Parathyroid adenoma (tissue), 2 donors: Measurements from ENCODE around the gene PRDM2.

Experiments used
- H2AFZ ChIP-seq: fragments of 300-600 bp; sonication (generic); one replicate; pipeline ENCODE4 v1.7.0; 2017; ENCODE audit warnings: antibody characterized with exemption, mild to moderate bottlenecking
- H3K27ac ChIP-seq: fragments of 300-600 bp; sonication (generic); one replicate; pipeline ENCODE4 v1.7.0; 2017
- H3K27me3 ChIP-seq: fragments of 300-600 bp; sonication (generic); one replicate; pipeline ENCODE4 v1.7.0; 2017; ENCODE audit warnings: low read length; ENCODE audit not compliant: control insufficient read depth, insufficient read depth
- H3K36me3 ChIP-seq: fragments of 300-600 bp; sonication (generic); one replicate; pipeline ENCODE4 v1.7.0; 2017; ENCODE audit warnings: low read length; ENCODE audit not compliant: control insufficient read depth, insufficient read depth
- H3K4me1 ChIP-seq: fragments of 300-600 bp; sonication (generic); one replicate; pipeline ENCODE4 v1.7.0; 2017; ENCODE audit warnings: control low read depth
- H3K4me2 ChIP-seq: fragments of 300-600 bp; sonication (generic); one replicate; pipeline ENCODE4 v1.7.0; 2017; ENCODE audit warnings: low read length
- H3K4me3 ChIP-seq: fragments of 300-600 bp; sonication (generic); one replicate; pipeline ENCODE4 v1.7.0; 2017; ENCODE audit warnings: low read depth, low read length
- H3K79me2 ChIP-seq: fragments of 300-600 bp; sonication (generic); one replicate; pipeline ENCODE4 v1.7.0; 2017; ENCODE audit warnings: control low read depth
- H3K9ac ChIP-seq: fragments of 300-600 bp; sonication (generic); one replicate; pipeline ENCODE4 v1.7.0; 2017; ENCODE audit warnings: mild to moderate bottlenecking
- H3K9me3 ChIP-seq: fragments of 300-600 bp; sonication (generic); one replicate; pipeline ENCODE4 v1.7.0; 2017; ENCODE audit warnings: low read length; ENCODE audit not compliant: control insufficient read depth
- TF ChIP-seq, protein P1 (sequence below): fragments of 300-600 bp; sonication (generic); IDR thresholded peaks from one replicate; pipeline ENCODE4 v1.7.0; 2017; ENCODE audit warnings: antibody characterized with exemption, mild to moderate bottlenecking
- donor health status: primary hyperparathyroidism.

PRDM2 gene

DNA sequence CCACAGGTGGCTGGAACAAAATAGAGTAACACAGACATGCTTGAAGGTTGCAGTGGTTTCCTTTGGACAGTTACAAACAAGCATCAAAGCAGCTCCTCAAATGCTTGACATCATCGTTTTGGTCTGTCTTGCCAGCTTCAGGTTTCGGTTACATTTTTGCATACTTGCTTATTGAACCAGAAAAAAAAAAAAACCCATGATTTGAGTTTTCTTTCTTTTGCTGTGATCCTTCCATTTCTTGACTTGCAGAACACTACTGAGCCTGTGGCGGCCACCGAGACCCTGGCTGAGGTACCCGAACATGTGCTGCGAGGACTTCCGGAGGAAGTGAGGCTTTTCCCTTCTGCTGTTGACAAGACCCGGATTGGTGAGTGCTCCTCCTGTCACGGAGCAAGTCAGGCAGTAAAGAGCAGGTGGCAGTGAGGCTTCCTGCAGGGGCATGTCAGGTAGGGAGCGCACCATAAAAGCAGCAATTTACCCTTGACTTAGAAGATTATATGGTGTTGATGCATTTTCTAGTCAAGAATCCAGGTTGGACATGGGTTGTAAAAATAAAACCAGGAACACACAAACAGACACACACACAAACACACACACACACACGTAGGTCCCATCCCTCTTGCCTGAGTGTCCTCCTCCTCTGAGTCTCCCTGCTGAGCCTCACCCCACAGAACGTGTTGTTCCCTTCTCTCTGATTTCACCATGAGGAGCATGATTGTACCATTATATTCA is 30.9 kb downstream of the PRDM2 start:
- Histone ChIP-seq H3K9me3 (no peaks in the 10 kb centered on the region), H3K36me3 (no peaks in the 10 kb centered on the region), H2AFZ (peak overlapping the region; percentile 80), H3K27ac (peak overlapping the region; percentile 56), H3K79me2 (peaks cover 2% of the 10 kb centered on the region), H3K9ac (no peak overlapping the region), H3K27me3 (no peaks in the 10 kb centered on the region), H3K4me1 (peaks cover 10% of the 10 kb centered on the region), H3K4me2 (peak overlapping the region; percentile 20), H3K4me3 (peak overlapping the region; percentile 15)
- TF ChIP-seq, protein P1, sequence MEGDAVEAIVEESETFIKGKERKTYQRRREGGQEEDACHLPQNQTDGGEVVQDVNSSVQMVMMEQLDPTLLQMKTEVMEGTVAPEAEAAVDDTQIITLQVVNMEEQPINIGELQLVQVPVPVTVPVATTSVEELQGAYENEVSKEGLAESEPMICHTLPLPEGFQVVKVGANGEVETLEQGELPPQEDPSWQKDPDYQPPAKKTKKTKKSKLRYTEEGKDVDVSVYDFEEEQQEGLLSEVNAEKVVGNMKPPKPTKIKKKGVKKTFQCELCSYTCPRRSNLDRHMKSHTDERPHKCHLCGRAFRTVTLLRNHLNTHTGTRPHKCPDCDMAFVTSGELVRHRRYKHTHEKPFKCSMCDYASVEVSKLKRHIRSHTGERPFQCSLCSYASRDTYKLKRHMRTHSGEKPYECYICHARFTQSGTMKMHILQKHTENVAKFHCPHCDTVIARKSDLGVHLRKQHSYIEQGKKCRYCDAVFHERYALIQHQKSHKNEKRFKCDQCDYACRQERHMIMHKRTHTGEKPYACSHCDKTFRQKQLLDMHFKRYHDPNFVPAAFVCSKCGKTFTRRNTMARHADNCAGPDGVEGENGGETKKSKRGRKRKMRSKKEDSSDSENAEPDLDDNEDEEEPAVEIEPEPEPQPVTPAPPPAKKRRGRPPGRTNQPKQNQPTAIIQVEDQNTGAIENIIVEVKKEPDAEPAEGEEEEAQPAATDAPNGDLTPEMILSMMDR: no peak

DNA sequence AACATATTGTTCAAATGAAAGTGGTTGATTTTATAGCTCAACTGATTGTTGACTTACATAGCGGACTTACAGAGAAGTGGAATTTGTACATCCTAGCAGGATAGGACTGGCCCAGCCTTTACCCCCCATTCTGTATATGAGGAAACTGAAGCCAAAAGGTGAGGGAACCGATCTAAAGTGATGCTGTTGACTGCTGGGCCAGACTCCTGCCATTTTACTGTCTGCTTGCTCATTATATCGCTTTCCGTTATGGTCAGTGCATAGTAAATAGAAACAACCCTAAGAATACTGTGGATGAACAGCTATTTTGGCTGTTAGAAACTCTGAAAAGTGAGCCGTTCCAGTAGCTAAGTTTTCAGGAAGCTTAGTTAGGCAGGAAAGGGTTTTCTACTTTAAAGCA is 31.9 kb downstream of the PRDM2 start:
- Histone ChIP-seq H3K79me2 (no peaks in the 10 kb centered on the region), H3K27me3 (no peaks in the 10 kb centered on the region), H3K9me3 (no peaks in the 10 kb centered on the region), H3K9ac (no peak overlapping the region), H2AFZ (peak overlapping the region; percentile 62), H3K36me3 (no peaks in the 10 kb centered on the region), H3K4me3 (no peak overlapping the region), H3K4me1 (peaks cover 10% of the 10 kb centered on the region), H3K4me2 (peak overlapping the region; percentile 23), H3K27ac (no peak overlapping the region)
- TF ChIP-seq, protein P1: no peak

DNA sequence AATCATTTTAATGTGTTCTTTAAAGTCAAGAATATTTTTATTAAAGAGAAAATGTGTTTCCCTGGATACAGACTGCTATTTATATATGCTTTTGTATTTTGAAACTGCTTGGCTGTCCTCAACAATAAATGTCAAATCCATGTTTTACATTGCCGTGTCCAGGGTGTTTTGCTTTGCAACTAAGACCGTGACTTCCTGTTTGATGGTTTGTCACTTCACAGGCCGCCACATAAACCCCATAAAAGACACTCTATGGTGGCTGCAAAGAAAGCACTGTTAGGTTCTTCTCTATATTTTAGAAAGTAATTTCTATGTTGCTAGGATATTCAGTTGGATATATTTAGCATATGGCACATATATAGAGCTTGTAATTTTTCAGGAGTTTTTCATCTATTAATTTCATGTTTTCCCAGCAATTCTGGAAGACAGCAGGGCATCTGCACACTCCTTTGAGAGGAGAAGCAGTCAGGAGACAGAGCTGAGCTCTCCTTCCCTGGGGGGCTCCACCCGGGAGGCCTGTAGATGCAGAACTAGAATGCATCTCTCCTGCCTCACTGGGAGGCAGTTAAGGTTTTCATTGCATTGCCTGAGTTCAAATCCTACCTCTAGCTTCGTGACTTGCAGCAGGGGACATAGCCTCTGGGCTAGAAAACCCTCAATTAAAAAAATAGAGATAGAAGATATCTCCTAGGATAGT is 33.1 kb downstream of the PRDM2 start:
- H3K79me2 ChIP-seq: no peaks in the 10 kb centered on the region
- no peaks in the 10 kb centered on the region for H3K36me3 ChIP-seq
- peaks cover 10% of the 10 kb centered on the region for H3K4me1 ChIP-seq
- H3K4me2 ChIP-seq: peak overlapping the region; percentile 28
- no peaks in the 10 kb centered on the region for H3K27me3 ChIP-seq
- H3K9me3 ChIP-seq: no peaks in the 10 kb centered on the region
- H2AFZ ChIP-seq: peak overlapping the region; percentile 30
- no peak overlapping the region for H3K4me3 ChIP-seq
- H3K27ac ChIP-seq: no peak overlapping the region
- TF ChIP-seq, protein P1: no peak
- no peak overlapping the region for H3K9ac ChIP-seq

GRCh38 chr1:13733711-13734110 is 33.7 kb downstream of the PRDM2 start:
- no peak overlapping the region for H3K27ac ChIP-seq

More at GRCh38 chr1:13733711-13734110, 33.7 kb downstream of the PRDM2 start:
- Histone ChIP-seq H3K4me3 (no peak overlapping the region), H3K79me2 (no peaks in the 10 kb centered on the region), H3K4me2 (no peak overlapping the region), H3K9me3 (no peaks in the 10 kb centered on the region), H3K9ac (no peak overlapping the region), H3K27me3 (no peaks in the 10 kb centered on the region), H2AFZ (no peak overlapping the region), H3K36me3 (no peaks in the 10 kb centered on the region), H3K4me1 (peaks cover 10% of the 10 kb centered on the region)
- TF ChIP-seq, protein P1: no peak
